Endothelial cell of umbilical vein (primary cell): ENCODE measurements around the gene ZBP1. TPM values are rescaled to one million over a fixed set of nuclear protein-coding genes. Genes with fewer than 3 reads are reported as not detected.

ENCODE experiments used
- BruUV-seq: library from RNA; stranded (reverse); fragments of 400-500 nt; replicated peaks from 2 replicates; lab custom pipeline; 2021; lab: Mats Ljungman, UMichigan
- CTCF ChIA-PET: fragments of 300-600, 350-600 bp; sonication (Branson Sonifier 250); formaldehyde crosslinking; loops from one replicate; lab custom pipeline; 2021; ENCODE audit warnings: antibody characterized with exemption, inconsistent platforms; lab: Charles Lee
- POLR2A ChIA-PET: fragments of 300-600, 350-600 bp; sonication (Branson Sonifier 250); formaldehyde crosslinking; loops from one replicate; lab custom pipeline; 2021; ENCODE audit warnings: antibody characterized with exemption, inconsistent platforms; lab: Charles Lee
- DNase-seq: peaks from one replicate; pipeline ENCODE4 v3.0.0-alpha.2; 2011; ENCODE audit warnings: low read depth, low spot score
- FAIRE-seq: peaks from 2 replicates; lab custom pipeline; 2011; peaks lifted over from hg19 to GRCh38; lab: Jason Lieb, UNC
- H2AFZ ChIP-seq: 2 replicates; pipeline ENCODE4 v1.6.0; 2012; ENCODE audit warnings: low read depth, low read length, control low read depth, inconsistent platforms
- H3K27ac ChIP-seq: 2 replicates; pipeline ENCODE4 v1.5.1; 2011; ENCODE audit warnings: low read depth, mild to moderate bottlenecking, control low read depth, low read length, moderate library complexity; ENCODE audit not compliant: insufficient read depth
- H3K27me3 ChIP-seq, 2 experiments: 2 replicates each; pipeline versions ENCODE4 v1.6.0 to v1.6.1; 2011; ENCODE audit warnings: low read length in 2 of 2, mixed read lengths in 1 of 2; ENCODE audit not compliant: control insufficient read depth in 2 of 2, insufficient read depth in 2 of 2
- H3K36me3 ChIP-seq, 2 experiments: 2 replicates in 1 of 2; 3 replicates in 1 of 2; pipeline ENCODE4 v1.5.1; 2011; ENCODE audit warnings: low read length in 2 of 2, mild to moderate bottlenecking in 1 of 2, moderate library complexity in 1 of 2; ENCODE audit not compliant: control insufficient read depth in 2 of 2, insufficient read depth in 2 of 2; ENCODE audit errors: extremely low read depth in 1 of 2
- H3K4me1 ChIP-seq: 3 replicates; pipeline ENCODE4 v1.5.1; 2011; ENCODE audit warnings: mild to moderate bottlenecking, low read length; ENCODE audit not compliant: control insufficient read depth, insufficient read depth; ENCODE audit errors: extremely low read depth
- H3K4me2 ChIP-seq: 2 replicates; pipeline ENCODE4 v1.6.1; 2011; ENCODE audit warnings: low read length, control low read depth, mixed read lengths; ENCODE audit not compliant: insufficient read depth
- H3K4me3 ChIP-seq, 3 experiments: fragments of 200-600 bp in 1 of 3; sonication (generic), shearing (Covaris generic) in 1 of 3; replicated peaks in 1 of 3; 2 replicates each; pipeline ENCODE4 v1.5.1; 2011 to 2016; ENCODE audit warnings: control low read depth in 3 of 3, low read length in 3 of 3, mild to moderate bottlenecking in 2 of 3, inconsistent platforms in 1 of 3, low read depth in 1 of 3, moderate library complexity in 1 of 3; ENCODE audit not compliant: insufficient read depth in 1 of 3
- H3K79me2 ChIP-seq: 2 replicates; pipeline ENCODE4 v1.6.0; 2012; ENCODE audit warnings: low read length, inconsistent platforms; ENCODE audit not compliant: control insufficient read depth, insufficient read depth
- H3K9ac ChIP-seq: replicated peaks from 2 replicates; pipeline ENCODE3; 2011; ENCODE audit warnings: low read length, control low read depth; ENCODE audit not compliant: insufficient read depth; ENCODE audit errors: extremely low read depth
- H3K9me1 ChIP-seq: replicated peaks from 3 replicates; pipeline ENCODE4 v1.6.0; 2011; ENCODE audit warnings: mild to moderate bottlenecking, low read length; ENCODE audit not compliant: control insufficient read depth, insufficient read depth; ENCODE audit errors: extremely low read depth
- H3K9me3 ChIP-seq: replicated peaks from 2 replicates; pipeline ENCODE4 v1.5.1; 2012; ENCODE audit warnings: low read length, inconsistent platforms; ENCODE audit not compliant: control insufficient read depth, insufficient read depth
- H4K20me1 ChIP-seq: replicated peaks from 2 replicates; pipeline ENCODE3; 2011; ENCODE audit warnings: mild to moderate bottlenecking, low read length; ENCODE audit not compliant: control insufficient read depth, insufficient read depth; ENCODE audit errors: extremely low read depth
- CTCF ChIP-seq, 2 donors: IDR thresholded peaks; 1 replicate in 1 of 2; 2 replicates in 1 of 2; pipeline ENCODE4 v1.5.1; 2011; ENCODE audit warnings: low read length in 2 of 2, mild to moderate bottlenecking in 2 of 2, moderate library complexity in 2 of 2, control low read depth in 1 of 2, inconsistent platforms in 1 of 2, low read depth in 1 of 2; ENCODE audit not compliant: insufficient read depth in 1 of 2; ENCODE audit errors: extremely low read depth in 1 of 2
- EZH2 ChIP-seq: IDR thresholded peaks from 2 replicates; pipeline ENCODE4 v1.6.1; 2012; ENCODE audit warnings: borderline replicate concordance, low read depth, mild to moderate bottlenecking, moderate library complexity, low read length, inconsistent platforms; ENCODE audit not compliant: severe bottlenecking
- FOS ChIP-seq: IDR thresholded peaks from 2 replicates; pipeline ENCODE4 v1.6.1; 2011; ENCODE audit warnings: mild to moderate bottlenecking, low read length, moderate library complexity, borderline replicate concordance; ENCODE audit not compliant: insufficient read depth
- MAX ChIP-seq: IDR thresholded peaks from 2 replicates; pipeline ENCODE4 v1.6.1; 2011; ENCODE audit not compliant: insufficient read depth, insufficient read length
- MYC ChIP-seq: IDR thresholded peaks from one replicate; pipeline ENCODE4 v1.6.1; 2011; ENCODE audit warnings: mild to moderate bottlenecking, low read depth, low read length
- POLR2A ChIP-seq: IDR thresholded peaks from 2 replicates; pipeline ENCODE4 v1.6.1; 2012; ENCODE audit warnings: low read depth, mild to moderate bottlenecking, control low read depth, low read length
- POLR2AphosphoS5 ChIP-seq: IDR thresholded peaks from 2 replicates; pipeline ENCODE4 v1.6.1; 2012; ENCODE audit warnings: low read depth, mild to moderate bottlenecking, control low read depth, low read length, moderate library complexity; ENCODE audit not compliant: insufficient read depth
- dilution Hi-C: fragments of 300-500 bp; cut with MboI; formaldehyde crosslinking; loops from one replicate; pipeline ENCODE4 v1.15.0; 2019; ENCODE audit warnings: low sequenced_read_pairs; ENCODE audit not compliant: extremely low pct_ligation_motif_present
- intact Hi-C: fragments of 100-400 bp; cut with micrococcal nuclease; formaldehyde crosslinking; loops from one replicate; pipeline ENCODE4 v1.10.0; 2022
- polyA plus RNA-seq, 4 experiments: library from polyadenylated mRNA; depleted of rRNA in 3 of 4; stranded (reverse) in 3 of 4; unstranded in 1 of 4; fragments of >200 nt; gene quantifications; 2 replicates each; pipeline versions ENCODE4 v1.2.1 to v1.2.3, GENCODE V29; 2011 to 2012; ENCODE audit warnings: missing spikeins in 1 of 4
- total RNA-seq: library from RNA; stranded (reverse); gene quantifications from 2 replicates; pipeline ENCODE4 v1.2.3, GENCODE V29; 2021

Gene ZBP1
- total and polyA plus RNA-seq, 2 donors (not counting 3 experiments of a cell fraction or from before 2014, with no cell fraction given): not detected

GRCh38 chr20:57595041-57596030 lies 24.9 kb downstream of the ZBP1 start:
- H3K4me3 ChIP-seq: no peak overlapping the region
- ChIA-PET POLR2A (no interaction called here), CTCF (interaction anchor here (0.7 to 6.3 kb wide), 36 partner anchors 11 to 1860 kb away, joined by 3 to 54 read pairs (median 4); no protein-coding TSS in a partner anchor)
- no peak overlapping the region for H3K9ac ChIP-seq
- no peaks in the 10 kb centered on the region for H3K9me1 ChIP-seq
- no peak overlapping the region for H3K27ac ChIP-seq
- TF ChIP-seq MAX (no peak), MYC (no peak), CTCF (IDR thresholded peaks at IDR 0.05; ENCODE audit: extremely low read depth in 1 of 2, insufficient read depth in 1 of 2, low read depth in 1 of 2, low read length in 2 of 2) (no peak), POLR2AphosphoS5 (no peak), FOS (no peak), POLR2A (no peak), EZH2 (no peak)
- no peaks in the 10 kb centered on the region for H3K4me1 ChIP-seq
- dilution Hi-C loops: no loop called here
- BruUV-seq: no TSS peak
- H3K9me3 ChIP-seq: no peaks in the 10 kb centered on the region
- no peaks in the 10 kb centered on the region for H3K79me2 ChIP-seq
- DNase-seq (no peak), FAIRE-seq (no peak)
- H4K20me1 ChIP-seq: no peaks in the 10 kb centered on the region
- no peak overlapping the region for H2AFZ ChIP-seq
- H3K4me2 ChIP-seq: no peak overlapping the region
- intact Hi-C loops: loop anchor here (2.0 to 5.0 kb wide), 2 partner anchors 31 to 597 kb away; no protein-coding TSS in a partner anchor
- no peaks in the 10 kb centered on the region for H3K36me3 ChIP-seq
- peaks cover 2% of the 10 kb centered on the region in 2 experiments for H3K27me3 ChIP-seq
